GM12865 (cell line): ENCODE results near the gene PMVK.
"Not testable (repeated sequence)": the region's sequence is repeated elsewhere in the genome, so short reads cannot be mapped to it uniquely, and the experiment has no call there.

Experiments
- DNase-seq: peaks from one replicate; pipeline ENCODE4 v3.0.0; 2010; ENCODE audit warnings: low read depth
- H3K4me3 ChIP-seq: 2 replicates; pipeline ENCODE4 v1.5.1; 2011; ENCODE audit warnings: mild to moderate bottlenecking, low read depth, low read length, control low read depth
- TF ChIP-seq, protein P1 (sequence below): IDR thresholded peaks from 2 replicates; pipeline ENCODE4 v1.5.1; 2011; ENCODE audit warnings: low read length, control low read depth, low read depth, inconsistent platforms; ENCODE audit not compliant: insufficient read depth; ENCODE audit errors: missing control alignments

The PMVK gene

DNA sequence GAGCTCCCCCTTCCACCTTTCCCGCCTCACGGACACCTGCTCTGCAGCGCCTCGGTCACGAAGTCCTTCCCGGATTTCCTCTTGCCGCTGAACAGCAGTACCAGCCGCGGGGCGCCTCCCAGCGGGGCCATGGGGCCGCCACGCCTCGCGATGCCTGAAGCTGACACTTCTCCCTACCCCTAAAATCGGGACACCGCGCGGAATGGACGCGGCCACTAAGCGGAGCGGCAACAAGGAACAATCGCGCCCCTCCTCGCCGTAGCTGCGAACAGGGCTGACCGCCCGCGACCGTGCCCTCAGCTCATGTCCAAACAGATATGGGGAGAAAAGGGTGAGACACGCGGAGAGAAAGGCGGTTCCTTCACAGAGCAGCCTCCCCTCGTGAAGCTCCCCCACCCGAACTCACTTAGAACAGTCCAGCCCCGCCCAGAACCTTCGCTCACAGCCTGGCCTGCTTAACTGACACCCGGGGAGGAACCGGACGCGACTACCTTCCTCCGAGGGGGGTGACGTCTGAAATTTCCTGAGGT is at the start of gene PMVK:
Gene PMVK (minus strand): TSS at position 165 of the 530 bp plus-strand sequence. CDS start 34 bp downstream, at position 131.
- TF ChIP-seq, protein P1, sequence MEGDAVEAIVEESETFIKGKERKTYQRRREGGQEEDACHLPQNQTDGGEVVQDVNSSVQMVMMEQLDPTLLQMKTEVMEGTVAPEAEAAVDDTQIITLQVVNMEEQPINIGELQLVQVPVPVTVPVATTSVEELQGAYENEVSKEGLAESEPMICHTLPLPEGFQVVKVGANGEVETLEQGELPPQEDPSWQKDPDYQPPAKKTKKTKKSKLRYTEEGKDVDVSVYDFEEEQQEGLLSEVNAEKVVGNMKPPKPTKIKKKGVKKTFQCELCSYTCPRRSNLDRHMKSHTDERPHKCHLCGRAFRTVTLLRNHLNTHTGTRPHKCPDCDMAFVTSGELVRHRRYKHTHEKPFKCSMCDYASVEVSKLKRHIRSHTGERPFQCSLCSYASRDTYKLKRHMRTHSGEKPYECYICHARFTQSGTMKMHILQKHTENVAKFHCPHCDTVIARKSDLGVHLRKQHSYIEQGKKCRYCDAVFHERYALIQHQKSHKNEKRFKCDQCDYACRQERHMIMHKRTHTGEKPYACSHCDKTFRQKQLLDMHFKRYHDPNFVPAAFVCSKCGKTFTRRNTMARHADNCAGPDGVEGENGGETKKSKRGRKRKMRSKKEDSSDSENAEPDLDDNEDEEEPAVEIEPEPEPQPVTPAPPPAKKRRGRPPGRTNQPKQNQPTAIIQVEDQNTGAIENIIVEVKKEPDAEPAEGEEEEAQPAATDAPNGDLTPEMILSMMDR: peak; percentile 26
- peak; percentile 98 for DNase-seq
- peak within 1 kb of the TSS; percentile 89 for H3K4me3 ChIP-seq

DNA sequence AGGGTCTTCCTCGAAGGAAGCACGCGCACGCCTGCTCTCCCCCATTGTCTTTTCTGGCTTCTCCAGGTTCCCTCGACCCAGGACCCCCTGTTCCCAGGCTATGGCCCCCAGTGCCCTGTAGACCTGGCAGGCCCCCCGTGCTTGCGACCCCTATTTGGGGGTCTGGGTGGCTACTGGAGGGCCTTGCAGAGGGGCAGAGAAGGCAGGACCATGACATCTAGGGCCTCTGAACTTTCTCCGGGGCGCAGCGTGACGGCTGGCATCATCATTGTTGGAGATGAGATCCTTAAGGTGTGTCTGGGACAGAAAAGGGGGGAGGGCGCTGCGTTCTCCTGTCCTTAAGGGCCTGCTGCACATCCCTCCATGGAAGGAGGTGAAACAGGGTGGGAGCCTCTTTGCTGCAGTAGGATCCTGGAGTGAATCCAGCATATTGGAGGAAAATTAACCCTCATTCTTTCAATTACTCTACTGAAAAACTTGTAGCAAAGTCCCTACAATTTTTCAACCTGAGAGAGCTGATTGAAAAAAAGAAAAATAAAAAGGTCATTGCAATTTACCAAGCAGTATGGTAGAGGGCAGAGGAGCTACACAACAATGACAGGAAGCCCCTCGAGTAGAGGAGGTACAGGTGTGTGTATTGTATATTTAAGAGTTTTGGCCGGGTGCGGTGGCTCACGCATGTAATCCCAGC is 47.4 kb upstream of the PMVK start:
- no peak for DNase-seq
- H3K4me3 ChIP-seq: peak overlapping the region; percentile 78
- TF ChIP-seq, protein P1: no peak

DNA sequence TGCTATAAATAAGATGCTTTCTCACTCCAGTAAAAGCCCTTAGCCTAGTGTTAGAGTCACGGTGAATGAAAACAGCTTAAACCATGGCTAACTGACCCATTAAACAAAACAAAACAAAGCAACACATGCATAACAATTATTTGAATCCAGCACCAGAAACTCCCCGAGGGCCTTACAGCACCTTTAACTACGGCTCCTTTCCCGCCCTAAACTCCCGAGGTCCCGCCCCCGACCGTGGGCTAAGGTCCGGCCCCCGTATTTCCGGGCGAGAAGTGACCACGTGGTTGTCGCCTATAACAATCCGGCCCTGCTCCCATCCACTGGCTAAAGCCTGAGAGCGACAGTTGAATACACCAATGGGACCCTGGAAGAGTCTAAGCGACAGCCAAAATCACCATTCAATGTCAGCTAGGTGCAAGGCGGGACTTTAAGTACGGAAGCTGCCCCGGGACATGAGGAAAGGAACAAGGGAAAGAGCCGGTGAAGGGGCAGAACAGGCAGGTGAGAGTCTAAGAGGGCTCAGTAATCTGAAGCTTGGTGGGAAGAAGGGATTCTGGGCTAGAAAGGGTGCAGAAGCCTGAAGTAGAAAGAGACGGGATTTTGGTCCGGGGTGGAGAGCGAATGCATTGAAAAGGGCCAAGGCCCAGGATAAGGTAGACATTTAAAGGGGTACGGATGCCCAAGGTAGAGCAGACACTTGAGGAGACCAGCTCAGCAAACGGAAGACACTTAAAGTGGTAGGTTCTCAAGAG is 46.6 kb upstream of the PMVK start, which contains the start of gene FLAD1:
Gene FLAD1 (plus strand): TSS at position 448 of the 752 bp plus-strand sequence. CDS start 351 bp downstream, outside the sequence.
- TF ChIP-seq, protein P1: no peak
- H3K4me3 ChIP-seq: peak within 1 kb of the TSS; percentile 78
- peak; percentile 100 for DNase-seq

DNA sequence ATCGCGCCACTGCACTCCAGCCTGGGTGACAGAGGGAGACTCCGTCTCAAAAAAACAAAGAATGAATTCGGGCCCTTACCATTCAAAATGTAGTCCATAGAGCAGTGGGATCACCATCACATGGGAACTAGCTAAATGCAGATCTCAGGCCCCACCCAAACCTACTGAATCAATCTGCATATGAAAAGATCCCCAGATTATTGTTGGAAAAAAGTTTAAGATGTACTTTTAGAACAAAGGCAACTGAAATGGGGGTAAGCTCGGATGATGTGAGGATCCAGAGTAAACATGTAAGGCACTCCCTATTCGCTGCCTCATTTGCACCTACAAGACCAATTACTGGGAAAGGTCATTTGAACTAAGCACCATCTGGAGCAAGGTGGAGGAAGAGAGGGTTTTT is 45.8 kb upstream of the PMVK start:
- no peak for DNase-seq
- H3K4me3 ChIP-seq: peak overlapping the region; percentile 61
- TF ChIP-seq, protein P1: no peak

DNA sequence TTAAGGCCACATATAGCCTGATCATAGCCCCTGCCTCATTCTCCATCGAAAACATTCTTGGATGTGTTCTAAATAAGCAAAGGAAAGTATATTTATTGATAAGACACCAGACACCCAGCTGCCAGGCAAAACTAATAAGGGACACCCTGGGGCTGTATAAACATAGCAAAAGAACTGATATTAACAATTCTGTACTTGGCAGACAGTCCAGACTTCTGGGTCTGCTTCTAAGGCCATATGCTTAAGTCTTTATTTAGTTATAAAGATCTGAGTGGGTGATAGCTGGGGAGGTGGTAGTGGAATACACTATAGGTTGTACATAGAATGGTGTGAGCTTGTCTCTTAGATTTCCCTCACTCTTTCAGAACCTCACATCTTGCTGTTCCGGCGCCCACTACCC is 41.8 kb upstream of the PMVK start:
- TF ChIP-seq, protein P1: no peak
- no peak overlapping the region for H3K4me3 ChIP-seq
- no peak for DNase-seq

DNA sequence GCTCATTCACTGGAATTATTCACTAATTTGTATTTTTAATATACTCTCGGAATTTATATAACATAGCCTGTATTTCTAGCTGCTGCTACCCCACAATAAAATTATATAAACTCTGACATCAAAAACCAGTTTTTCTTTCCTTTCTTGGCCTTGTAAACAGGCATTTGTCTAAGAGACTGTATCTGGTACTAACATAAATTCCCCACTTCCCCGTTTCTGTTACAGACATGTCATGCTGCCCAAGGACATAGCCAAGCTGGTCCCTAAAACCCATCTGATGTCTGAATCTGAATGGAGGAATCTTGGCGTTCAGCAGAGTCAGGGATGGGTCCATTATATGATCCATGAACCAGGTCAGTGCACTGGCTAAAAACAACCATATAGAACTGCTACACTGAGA is 41.2 kb upstream of the PMVK start:
- DNase-seq: not testable (repeated sequence)

DNA sequence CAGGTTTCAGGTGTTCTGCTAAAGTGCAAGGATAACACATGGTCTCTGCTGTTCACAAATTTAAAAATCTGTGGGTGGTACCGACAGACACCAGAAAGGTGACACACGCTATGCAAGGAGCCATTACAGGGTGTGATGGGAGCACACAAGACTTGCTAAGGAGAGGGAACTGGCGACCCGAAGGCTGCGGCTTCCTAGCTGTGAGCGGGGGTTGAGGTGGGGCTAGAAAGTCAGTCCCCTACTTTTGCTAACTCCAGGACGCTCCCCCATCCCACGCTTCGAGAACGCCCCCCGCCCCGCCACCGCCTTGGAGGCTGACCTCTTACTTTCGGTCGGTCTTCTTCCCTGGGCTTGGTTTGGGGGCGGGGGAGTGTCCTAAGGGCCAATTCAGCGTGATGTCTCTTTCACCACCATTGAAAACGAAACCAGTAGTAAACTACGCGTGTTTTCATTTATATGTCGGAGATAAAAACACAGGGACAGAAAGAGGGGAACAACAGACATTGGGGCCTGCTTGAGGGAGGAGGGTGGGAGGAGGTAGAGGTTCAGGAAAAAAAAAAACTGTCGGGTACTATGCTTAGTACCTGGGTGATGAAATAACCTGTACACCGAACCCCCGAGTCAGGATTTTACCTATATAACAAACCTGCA is 39.0 kb upstream of the PMVK start:
- peak overlapping the region; percentile 96 for H3K4me3 ChIP-seq
- DNase-seq: peak; percentile 82
- TF ChIP-seq, protein P1: no peak

More for the DNA sequence above, 41.2 kb upstream of the PMVK start:
- not testable (repeated sequence) for H3K4me3 ChIP-seq
